ENCODE data around the gene TIMM8B.
"Not testable (repeated sequence)": the region's sequence is repeated elsewhere in the genome, so short reads cannot be mapped to it uniquely, and the experiment has no call there.

Gene TIMM8B

DNA sequence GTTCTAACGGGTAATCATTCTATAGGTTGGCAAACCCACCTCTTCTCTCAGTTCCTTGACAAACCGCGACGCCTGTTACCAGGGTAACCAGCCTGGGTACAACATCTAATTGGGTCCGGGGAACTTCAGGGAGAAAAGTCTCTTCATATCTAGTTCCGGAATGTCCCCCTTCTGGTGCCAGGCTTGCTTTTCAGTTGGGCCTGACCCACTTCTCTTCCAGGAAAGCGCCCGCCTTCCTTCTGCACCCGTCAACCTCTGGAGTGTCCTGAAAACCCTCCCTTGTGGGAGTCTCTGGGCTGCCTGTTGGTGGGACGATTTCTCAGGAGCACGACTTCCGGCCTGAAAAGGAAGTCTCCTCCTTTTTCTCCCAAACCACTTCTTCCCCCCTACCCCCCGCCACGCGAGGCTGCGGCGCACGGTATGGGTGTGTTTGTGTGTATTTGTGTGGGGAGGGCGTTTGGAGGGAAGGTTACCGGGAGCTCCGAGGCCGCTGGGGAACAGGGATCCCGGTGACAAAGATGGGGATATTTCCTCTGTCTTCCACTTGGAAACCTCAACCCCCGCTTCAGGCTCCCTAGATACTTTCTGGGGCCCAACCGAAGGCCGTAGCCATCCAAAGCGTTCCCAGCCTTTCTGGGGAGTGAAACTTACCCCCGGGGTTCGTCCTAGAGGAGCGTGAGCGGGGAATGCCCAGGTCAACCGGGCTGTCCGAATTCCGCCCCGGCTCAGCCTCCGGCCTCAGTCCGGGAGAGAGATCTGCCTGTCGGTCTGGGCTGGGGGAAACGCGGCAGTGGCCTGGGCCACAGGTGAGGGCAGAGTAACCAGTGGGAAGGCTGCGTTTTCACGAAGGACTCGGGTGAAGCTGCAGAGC, 12.4 kb downstream of the TIMM8B start, which contains the start of the genes NKAPD1 and PIH1D2:
Gene NKAPD1 (plus strand): TSS at position 359 of the 871 bp plus-strand sequence. CDS start 1,276 bp downstream, outside the sequence.
Gene PIH1D2 (minus strand): TSS at position 77 of the 871 bp plus-strand sequence. CDS start 843 bp downstream, outside the sequence.
- DNase-seq (ENCODE audit: low read depth): peak; percentile 65

DNA sequence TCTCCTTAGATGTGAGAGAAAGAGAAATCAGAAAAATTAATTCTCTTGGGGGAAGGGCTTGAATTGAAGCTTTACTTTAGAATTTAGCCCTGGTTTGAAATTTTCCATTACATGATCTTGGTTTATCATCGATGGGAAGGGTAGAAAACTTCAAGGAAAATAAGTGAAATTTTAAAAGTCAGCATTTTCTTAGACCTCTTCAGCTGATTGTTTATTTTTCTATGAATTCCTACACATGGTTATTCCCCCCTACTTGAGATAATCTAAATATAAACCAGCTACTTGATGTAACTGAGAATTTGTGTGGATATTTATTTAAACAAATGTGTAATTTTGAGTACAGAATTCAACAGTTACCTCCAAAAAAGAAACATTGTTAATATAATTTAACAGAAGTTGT, 23.6 kb downstream of the TIMM8B start:
- no peak for DNase-seq (ENCODE audit: low read depth)

DNA sequence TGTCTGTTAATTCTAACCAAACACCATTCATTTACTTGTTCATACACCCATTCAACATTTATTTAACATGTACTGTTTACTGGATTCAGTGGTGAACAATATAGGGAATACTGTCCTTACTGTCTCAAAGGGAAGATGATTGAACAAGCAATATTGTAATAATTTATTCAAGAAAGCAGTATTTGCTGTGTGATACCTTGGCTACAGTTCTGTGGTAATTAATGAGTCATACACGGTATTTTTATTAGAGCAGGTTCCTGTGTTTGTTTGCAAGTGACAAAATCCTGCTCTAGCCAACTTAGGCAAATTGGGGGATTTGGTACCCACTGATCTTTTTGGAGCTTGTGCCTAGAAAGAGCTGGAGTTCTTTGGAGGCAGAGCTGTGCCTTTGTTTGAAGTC, 28.5 kb downstream of the TIMM8B start:
- DNase-seq (ENCODE audit: low read depth): no peak

DNA sequence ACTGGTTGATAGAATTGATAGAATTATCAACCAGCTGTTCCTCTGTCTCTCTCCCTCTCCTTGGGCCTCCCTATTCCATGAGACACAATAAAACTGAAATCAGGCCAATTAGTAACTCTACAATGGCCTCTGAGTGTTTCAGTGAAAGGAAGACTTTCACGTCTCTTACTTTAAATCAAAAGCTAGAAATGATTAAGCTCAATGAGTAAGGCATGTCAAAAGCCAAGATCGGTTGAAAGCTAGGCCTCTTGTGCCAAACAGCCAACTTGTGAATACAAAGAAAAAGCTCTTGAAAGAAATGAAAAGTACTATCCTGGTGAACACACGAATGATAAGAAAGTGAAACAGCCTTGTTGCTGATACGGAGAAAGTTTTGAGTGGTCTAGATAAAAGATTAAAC, 29.4 kb downstream of the TIMM8B start:
- DNase-seq (ENCODE audit: low read depth): no peak

- no peak for DNase-seq (ENCODE audit: low read depth)
Measured at GRCh38 chr11:112051768-112052167, 34.8 kb downstream of the TIMM8B start.

GRCh38 chr11:112050721-112051120, 35.8 kb downstream of the TIMM8B start:
- DNase-seq (ENCODE audit: low read depth): no peak

GRCh38 chr11:112049777-112050176, 36.8 kb downstream of the TIMM8B start:
- DNase-seq (ENCODE audit: low read depth): no peak

DNA sequence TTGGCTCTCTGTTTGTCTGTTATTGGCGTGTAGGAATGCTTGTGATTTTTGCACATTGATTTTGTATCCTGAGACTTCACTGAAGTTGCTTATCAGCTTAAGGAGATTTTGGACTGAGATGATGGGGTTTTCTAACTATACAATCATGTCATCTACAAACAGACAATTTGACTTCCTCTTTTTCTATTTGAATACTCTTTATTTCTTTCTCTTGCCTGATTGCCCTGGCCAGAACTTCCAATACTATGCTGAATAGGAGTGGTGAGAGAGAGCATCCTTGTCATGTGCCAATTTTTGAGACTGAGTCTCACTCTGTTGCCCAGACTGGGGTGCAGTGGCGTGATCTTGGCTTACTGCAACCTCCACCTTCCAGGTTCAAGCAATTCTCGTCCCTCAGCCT, 38.3 kb downstream of the TIMM8B start:
- not testable (repeated sequence) for DNase-seq (ENCODE audit: low read depth)

DNA sequence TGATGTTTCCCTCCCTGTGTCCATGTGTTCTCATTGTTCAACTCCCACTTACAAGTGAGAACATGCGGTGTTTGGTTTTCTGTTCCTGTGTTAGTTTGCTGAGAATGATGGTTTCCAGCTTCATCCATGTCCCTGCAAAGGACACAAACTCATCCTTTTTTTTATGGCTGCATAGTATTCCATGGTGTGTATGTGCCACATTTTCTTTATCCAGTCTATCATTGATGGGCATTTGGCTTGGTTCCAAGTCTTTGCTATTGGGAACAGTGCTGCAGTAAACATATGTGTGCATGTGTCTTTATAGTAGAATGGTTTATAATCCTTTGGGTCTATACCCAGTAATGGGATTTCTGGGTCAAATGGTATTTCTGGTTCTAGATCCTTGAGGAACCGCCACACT, 39.9 kb downstream of the TIMM8B start:
- not testable (repeated sequence) for DNase-seq (ENCODE audit: low read depth)

DNA sequence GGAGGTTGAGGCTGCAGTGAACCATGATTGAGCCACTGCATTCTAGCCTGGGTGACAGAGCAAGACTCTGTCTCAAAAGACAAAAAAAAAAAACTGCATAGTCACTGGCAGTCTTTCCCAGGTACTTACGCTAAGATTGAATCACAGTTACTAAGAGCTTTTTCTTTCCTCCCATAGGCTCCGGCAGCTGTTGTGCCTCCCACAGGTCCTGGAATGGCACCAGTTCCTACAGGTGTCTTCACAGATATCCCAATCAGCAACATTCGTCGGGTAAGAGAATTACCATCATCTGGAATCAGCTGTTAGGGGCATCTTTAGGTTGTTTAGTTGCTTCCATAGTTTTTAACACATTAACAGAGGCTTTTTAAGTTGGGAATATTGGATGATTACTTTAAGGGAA, 41.6 kb downstream of the TIMM8B start:
- DNase-seq (ENCODE audit: low read depth): no peak

- no peak for DNase-seq (ENCODE audit: low read depth)
Measured at GRCh38 chr11:112042961-112043304, 43.6 kb downstream of the TIMM8B start.

GRCh38 chr11:112042161-112042960, 44.2 kb downstream of the TIMM8B start:
- DNase-seq (ENCODE audit: low read depth): no peak

- no peak for DNase-seq (ENCODE audit: low read depth)
Measured at GRCh38 chr11:112037527-112037926, 49.0 kb downstream of the TIMM8B start.
